Measurements from ENCODE around the gene GABRG3.
"Not testable (repeated sequence)": the region's sequence is repeated elsewhere in the genome, so short reads cannot be mapped to it uniquely, and the experiment has no call there.

The GABRG3 gene

DNA sequence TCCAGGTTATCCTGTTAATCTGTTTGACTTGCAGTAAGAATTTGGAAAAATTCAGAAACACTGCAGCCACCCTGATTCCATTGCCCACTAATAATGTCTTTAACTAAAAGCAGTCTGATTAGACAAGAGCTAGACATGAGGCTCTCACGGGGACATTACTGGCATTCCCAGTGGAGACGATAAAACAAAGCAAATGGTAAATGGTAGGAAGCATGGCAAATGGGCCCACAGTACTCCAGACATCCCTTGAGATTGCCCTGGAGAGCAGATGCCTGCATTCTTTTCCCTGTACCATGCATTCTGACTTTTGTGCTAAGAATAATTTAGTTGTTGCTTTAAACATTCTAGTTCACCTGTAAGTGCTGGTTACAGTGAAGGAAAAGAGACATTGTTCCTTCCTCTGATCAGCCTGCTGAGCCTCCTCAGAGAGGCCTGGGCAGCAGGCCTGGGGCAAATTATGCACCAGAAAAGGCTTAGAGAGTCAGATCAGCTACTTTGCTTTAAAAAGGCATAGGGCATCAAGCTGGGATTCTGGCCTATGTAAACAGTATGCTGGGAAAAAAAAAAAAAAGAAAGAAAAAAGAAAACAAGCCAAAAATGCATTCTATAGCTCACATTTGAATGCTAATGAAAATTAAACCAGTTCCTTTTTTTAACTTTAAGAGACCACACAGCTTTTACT, 204.6 kb downstream of the GABRG3 start:
- H3K27ac ChIP-seq, result no peak overlapping the region

GRCh38 chr15:27176785-27177406, 205.9 kb downstream of the GABRG3 start:
- H3K27ac ChIP-seq, result no peak overlapping the region
- no peak for TF ChIP-seq CTCF (conservative IDR thresholded peaks at IDR 0.05)

More for the DNA sequence above, 204.6 kb downstream of the GABRG3 start:
- TF ChIP-seq CTCF (conservative IDR thresholded peaks at IDR 0.05), result no peak

DNA sequence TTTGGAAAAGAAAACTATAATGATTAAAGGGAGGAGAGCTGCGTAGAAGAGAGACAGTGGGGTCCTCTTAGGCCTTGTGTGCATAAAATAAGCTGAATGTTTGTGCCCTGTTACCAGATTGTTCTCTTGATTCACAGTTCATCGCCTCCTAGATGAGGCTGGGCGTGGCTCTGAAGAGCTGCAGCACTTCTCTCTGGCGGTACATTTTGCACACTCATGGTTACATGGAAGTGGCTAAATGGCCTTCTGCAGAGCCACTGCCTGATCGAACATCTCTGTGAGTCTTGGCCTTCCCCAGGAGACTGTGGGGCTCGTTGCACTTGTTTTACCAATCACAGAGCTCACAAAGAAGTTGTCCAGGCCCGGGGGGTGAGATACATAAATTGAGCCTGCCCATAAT, 208.8 kb downstream of the GABRG3 start:
- no peak overlapping the region for H3K27ac ChIP-seq
- no peak for TF ChIP-seq CTCF (conservative IDR thresholded peaks at IDR 0.05)

- no peak for TF ChIP-seq CTCF (conservative IDR thresholded peaks at IDR 0.05)
- H3K27ac ChIP-seq, result no peak overlapping the region
These were observed 211.7 kb downstream of the GABRG3 start for GRCh38 chr15:27182561-27183110.

DNA sequence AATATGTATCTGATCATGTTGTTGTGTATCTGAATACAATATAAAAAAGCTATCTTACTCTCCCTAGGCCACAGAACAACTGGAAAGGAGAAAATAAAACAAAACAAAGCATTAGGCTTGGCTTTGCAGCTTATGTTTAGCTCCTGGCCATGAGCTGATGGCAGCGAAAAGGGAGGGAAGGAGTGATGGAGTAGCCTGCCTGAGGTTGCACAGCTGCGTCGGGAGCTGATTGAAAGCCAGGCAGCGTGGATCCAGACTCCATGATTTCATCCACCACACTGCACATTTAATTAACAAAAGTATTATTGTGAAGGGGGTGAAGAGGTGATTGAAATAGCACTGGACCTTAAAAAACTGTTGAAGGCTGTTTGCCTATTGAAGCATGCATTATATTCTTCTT, 212.2 kb downstream of the GABRG3 start:
- no peak overlapping the region for H3K27ac ChIP-seq
- no peak for TF ChIP-seq CTCF (conservative IDR thresholded peaks at IDR 0.05)

DNA sequence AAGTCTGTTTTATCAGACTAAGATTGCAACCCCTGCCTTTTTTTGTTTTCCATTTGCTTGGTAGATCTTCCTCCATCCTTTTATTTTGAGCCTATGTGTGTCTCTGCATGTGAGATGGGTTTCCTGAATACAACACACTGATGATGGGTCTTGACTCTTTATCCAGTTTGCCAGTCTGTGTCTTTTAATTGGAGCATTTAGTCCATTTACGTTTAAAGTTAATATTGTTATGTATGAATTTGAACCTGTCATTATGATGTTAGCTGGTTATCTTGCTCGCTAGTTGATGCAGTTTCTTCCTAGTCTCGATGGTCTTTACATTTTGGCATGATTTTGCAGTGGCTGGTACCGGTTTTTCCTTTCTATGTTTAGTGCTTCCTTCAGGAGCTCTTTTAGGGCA, 220.5 kb downstream of the GABRG3 start:
- H3K27ac ChIP-seq, result not testable (repeated sequence)

DNA sequence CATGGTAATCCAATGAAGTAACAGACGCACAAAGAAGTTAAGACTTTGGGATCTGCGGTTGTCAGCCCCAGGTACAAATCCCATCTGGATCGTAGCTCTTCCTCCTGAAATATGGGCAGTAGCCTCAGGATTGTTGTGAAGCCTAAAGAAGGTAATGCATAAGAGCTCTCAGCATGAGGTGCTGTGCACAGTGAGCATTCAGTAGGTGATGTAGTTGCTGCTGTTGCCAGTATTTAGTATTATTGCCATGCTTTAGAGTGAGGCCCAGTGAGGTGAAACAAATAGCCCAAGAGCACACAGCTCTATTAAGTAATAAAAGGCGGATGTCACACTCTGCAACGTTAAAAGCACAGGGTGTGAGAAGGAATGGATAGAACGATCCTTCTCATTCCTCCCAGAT, 225.7 kb downstream of the GABRG3 start:
- H3K27ac ChIP-seq, result no peak overlapping the region
- no peak for TF ChIP-seq CTCF (conservative IDR thresholded peaks at IDR 0.05)

GRCh38 chr15:27201425-27201824, 230.4 kb downstream of the GABRG3 start:
- H3K27ac ChIP-seq, result no peak overlapping the region
- no peak for TF ChIP-seq CTCF (conservative IDR thresholded peaks at IDR 0.05)
